Uterus (tissue), 2 donors: ENCODE measurements around the gene C22orf23.

Source experiments
- CTCF ChIP-seq, 4 experiments: fragments of 200-600 bp in 2 of 4; fragments of 450-650 bp in 2 of 4; sonication (generic) in 2 of 4; IDR thresholded peaks; one replicate each; pipeline ENCODE4 v1.5.1; 2016 to 2019; ENCODE audit warnings: antibody characterized with exemption in 4 of 4, mild to moderate bottlenecking in 2 of 4, moderate library complexity in 1 of 4
- POLR2A ChIP-seq, 2 donors: fragments of 450-650 bp; IDR thresholded peaks; one replicate each; pipeline ENCODE4 v1.6.1; 2016; ENCODE audit warnings: antibody characterized with exemption in 2 of 2, mild to moderate bottlenecking in 1 of 2, moderate library complexity in 1 of 2

DNA sequence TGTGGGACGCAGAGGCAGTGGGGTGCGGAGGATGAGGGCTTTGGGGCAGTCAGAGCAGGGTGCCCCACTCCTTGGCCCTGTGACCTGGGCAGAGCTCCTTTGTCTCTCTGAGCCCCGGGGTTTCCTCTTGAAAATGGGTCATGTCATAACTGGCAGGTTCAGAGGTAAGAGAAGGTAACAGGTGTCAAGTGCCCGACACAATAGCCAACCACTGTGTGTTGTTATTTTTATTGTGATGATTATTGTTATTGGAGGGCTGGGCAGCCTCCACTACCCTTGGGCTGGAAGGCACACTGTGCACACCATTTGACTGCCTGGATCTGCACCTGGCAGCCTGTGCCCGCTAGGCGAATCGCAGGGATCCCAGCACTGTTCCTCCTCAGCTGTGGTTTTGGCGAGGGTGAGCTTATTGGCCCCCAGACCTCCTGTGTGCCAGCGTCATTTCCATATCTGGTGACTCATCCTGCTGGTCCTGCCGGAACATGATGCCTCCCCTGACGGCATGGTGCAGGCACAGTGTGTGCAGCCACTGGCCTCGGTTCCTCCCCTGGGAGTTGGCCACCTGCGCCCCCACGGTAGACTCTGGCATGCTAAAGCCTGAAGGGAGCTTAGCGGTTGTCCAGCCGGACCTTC lies 46.4 kb upstream of the C22orf23 start:
- no peak for TF ChIP-seq CTCF (IDR thresholded peaks at IDR 0.05)
- no peak for TF ChIP-seq POLR2A (IDR thresholded peaks at IDR 0.05)
